ENCODE measurements around the gene PSMD6.

PSMD6 gene

GRCh38 chr3:64023187-64023860 is at the start of gene PSMD6:
PSMD6 (minus strand) TSS chr3:64023494; CDS start chr3:64023419, 75 bp downstream.
- peak; percentile 90 for DNase-seq

GRCh38 chr3:64072126-64072525 is 48.8 kb upstream of the PSMD6 start:
- DNase-seq, result no peak

DNA sequence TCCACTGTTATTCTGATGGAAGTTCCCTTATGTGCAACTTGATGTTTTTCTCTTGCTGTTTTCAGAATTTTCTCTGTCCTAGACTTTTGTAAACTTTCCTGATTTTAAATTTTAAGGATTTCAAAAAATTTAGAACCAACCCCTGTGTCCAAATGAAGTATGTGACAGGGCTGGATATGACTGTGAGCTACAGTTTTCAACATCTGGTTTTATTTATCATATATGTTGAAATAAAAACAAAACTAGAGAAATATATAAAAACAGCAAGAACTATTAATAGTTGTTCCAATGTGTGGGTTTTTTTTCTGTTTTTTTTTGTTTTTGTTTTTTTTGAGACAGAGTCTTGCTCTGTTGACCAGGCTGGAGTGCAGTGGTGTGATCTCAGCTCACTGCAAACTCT is 47.4 kb upstream of the PSMD6 start:
- no peak for DNase-seq

- DNase-seq, result no peak
Observed at GRCh38 chr3:64067506-64068346, 44.4 kb upstream of the PSMD6 start.

GRCh38 chr3:64064804-64065203 is 41.5 kb upstream of the PSMD6 start:
- no peak for DNase-seq

GRCh38 chr3:64063983-64064438 is 40.7 kb upstream of the PSMD6 start:
- DNase-seq, result no peak

DNA sequence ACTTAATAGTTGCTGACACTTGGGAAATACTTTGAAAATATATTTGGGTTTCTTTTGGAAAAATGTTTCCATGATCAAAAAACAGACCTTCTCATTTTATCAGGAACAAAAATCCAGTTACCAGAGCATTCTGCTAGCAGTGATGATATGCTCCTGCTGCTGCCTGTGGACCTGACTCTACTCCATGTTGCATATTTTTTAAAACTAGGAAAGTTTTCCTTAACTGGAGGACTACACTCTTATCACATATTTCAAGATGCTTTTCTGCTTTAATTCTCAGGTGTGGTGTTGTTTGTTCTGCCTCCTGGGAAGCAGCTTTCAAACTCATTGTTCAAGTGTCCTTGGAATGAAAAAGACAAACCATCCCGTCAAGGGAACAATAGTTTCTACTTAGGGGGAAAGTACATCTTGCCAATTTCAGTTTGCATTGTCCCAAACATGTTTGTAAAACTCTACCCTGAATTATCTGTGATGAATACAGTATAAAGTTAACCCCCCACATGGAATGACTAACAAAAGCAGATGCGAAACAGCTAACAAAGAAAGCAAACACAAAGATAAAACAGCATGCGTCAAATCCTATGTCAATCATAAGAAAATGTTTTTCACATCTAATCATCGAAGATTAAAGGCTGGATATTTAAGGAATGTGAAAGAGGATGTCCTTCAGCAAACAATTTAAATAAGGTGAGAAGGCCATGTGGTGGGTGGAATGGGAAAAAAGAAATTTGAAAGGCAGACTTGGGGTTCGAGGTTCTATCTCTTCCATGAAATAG is 40.1 kb upstream of the PSMD6 start:
- no peak for DNase-seq

DNA sequence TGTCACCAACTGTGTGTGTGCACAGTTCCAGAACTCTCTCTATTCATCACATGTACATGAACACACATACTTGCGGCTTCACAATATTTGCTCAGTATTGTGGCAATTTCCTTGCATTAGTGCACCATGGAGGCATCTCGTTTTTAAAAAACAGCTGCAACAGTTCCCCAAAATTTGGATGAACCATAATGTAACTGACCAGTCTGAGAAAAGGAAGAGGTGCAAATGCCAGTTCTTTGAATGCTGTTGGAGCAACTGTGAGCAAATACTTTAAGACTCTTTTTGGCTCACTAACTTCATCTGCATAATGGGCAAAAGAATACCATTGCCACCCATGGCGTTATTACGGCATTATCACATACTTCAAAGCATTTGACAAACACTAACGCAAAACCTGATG is 38.3 kb upstream of the PSMD6 start:
- no peak for DNase-seq

- no peak for DNase-seq
Observed at GRCh38 chr3:64059484-64060175, 36.3 kb upstream of the PSMD6 start.

DNA sequence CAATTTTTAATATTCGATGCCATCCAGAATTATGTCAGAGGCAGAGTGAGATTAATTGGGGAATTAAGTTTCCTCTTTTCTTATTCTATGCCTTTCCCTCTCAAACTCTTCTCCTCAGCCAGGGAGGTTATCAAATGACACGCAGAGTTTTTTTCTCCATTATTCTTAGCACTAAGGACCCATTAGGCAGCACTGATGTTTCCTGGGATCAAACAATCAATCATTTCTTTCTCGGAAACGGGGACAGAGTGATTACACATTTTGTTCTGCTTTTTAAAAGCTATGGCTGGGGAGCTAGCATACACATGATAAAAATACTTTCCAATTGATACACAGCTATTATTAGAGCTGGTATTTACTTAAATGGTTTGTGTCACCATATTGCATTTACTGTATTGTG is 35.3 kb upstream of the PSMD6 start:
- DNase-seq, result no peak

DNA sequence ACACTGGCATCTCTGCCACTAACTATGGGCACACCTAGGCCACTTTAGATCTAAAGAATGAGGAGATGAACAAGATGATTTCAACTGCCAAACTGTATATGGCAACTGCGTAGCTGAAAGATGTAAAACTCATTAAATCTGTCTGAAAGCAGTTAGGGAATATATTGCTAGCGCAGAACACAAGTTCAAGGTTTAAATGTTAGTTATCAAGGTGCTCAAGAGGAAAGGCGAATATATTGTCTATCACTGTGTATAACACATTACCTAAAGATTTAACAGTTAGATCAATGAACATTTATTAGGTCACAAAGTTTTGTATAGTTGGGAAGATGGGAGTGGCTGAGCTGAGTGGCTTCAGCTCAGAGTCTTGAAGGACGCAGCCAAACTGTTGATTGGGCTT is 33.9 kb upstream of the PSMD6 start:
- DNase-seq, result no peak

GRCh38 chr3:64056606-64057180 is 33.4 kb upstream of the PSMD6 start:
- no peak for DNase-seq

DNA sequence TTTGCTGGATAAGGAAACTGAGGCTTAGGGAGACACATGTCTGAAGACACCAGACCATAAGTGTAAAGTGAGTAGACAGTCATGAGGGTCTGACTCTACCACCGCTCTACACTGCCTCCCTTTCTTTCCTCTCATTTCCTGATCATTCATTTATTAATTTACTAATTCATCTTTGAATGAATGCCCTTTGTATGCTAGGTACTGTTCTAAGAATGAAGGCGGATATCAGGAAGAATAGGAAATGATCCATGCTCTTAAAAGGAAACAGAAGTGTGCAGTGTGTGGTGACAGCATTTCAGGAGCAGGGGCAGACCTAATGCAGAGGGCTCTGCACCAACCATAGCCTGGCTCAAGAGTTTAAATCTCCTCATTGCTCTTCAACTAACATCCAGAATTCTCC is 31.8 kb upstream of the PSMD6 start:
- DNase-seq, result no peak

- no peak for DNase-seq
Observed at GRCh38 chr3:64054488-64054887, 31.2 kb upstream of the PSMD6 start.

DNA sequence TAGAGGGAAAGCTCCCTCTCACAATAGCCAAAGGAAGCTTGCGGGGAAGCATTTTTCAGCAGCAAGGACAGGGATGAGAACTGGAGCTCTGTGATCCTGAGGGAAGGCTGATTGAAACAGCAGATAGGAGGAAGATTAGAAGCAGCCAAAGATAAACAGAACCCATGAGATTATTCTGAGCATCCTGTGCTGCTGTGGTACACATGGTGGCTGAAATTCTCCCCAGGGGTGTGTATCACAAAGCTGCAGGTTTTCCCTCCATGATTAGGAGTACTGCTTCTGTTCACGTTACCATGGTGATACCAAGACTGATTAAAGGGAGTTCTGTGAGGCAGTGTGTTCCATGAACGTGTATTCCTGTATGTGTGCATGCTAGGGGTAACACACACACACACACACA is 30.3 kb upstream of the PSMD6 start:
- DNase-seq, result no peak

- no peak for DNase-seq
Observed at GRCh38 chr3:64053117-64053516, 29.8 kb upstream of the PSMD6 start.

DNA sequence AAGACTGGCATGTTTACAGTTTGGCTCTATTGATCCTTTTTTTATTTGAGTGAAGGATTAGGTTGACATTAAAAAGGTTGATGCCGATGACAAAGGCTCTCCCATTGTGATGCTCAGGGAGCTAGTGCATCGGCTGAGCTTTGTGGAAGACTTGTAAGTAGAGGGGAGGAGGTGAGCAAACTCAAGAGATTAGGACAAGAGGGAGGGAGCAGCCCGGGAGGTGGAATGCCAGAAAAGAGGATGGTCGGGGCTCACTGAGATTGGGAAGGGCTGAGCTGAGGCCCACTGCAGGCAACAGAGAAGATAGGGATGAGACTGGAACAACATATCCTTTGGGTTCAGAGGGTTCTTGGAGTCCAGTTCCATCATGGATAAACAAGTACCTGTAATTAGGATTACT is 26.5 kb upstream of the PSMD6 start:
- no peak for DNase-seq

- DNase-seq, result no peak
Observed at GRCh38 chr3:64049136-64049535, 25.8 kb upstream of the PSMD6 start.

- DNase-seq, result no peak
Observed at GRCh38 chr3:64048631-64049061, 25.4 kb upstream of the PSMD6 start.

GRCh38 chr3:64047787-64048186 is 24.5 kb upstream of the PSMD6 start:
- DNase-seq, result no peak

- DNase-seq, result no peak
Observed at GRCh38 chr3:64046996-64047594, 23.8 kb upstream of the PSMD6 start.

- DNase-seq, result no peak
Observed at GRCh38 chr3:64046592-64046991, 23.3 kb upstream of the PSMD6 start.

Measured in CD4-positive, alpha-beta T cell treated with Interleukin-4 for 4 hours (primary cell).